ENCODE results near the gene PKD2L1.

DNA sequence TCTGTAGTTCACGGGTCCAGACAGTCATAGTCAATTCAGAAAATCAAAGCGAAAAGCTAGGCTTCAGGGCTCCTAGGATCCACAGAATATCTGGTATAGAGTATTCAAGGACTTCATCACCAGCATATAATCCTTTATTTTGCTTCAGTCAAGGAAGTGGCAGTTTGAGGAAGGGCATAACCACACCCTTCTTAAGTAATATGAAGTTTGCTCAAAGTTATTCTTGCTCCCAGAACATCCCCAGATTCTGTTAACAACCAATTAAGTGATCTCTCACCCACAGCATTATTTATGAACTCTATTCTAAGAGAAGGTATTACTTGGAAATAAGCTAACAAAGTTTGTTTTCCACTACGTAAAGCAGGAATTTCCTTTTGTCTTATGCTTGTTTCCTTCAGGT, 75.8 kb downstream of the PKD2L1 start:
- TF ChIP-seq, protein P1, sequence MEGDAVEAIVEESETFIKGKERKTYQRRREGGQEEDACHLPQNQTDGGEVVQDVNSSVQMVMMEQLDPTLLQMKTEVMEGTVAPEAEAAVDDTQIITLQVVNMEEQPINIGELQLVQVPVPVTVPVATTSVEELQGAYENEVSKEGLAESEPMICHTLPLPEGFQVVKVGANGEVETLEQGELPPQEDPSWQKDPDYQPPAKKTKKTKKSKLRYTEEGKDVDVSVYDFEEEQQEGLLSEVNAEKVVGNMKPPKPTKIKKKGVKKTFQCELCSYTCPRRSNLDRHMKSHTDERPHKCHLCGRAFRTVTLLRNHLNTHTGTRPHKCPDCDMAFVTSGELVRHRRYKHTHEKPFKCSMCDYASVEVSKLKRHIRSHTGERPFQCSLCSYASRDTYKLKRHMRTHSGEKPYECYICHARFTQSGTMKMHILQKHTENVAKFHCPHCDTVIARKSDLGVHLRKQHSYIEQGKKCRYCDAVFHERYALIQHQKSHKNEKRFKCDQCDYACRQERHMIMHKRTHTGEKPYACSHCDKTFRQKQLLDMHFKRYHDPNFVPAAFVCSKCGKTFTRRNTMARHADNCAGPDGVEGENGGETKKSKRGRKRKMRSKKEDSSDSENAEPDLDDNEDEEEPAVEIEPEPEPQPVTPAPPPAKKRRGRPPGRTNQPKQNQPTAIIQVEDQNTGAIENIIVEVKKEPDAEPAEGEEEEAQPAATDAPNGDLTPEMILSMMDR (IDR thresholded peaks at IDR 0.05; ENCODE audit: borderline replicate concordance, extremely low read depth, low read length, poor library complexity, severe bottlenecking), result no peak
- TF ChIP-seq EZH2 (IDR thresholded peaks at IDR 0.05; ENCODE audit: borderline replicate concordance, low read depth, low read length, severe bottlenecking), result no peak
